Subcutaneous abdominal adipose tissue (tissue), 5 donors: Measurements from ENCODE around the gene EGF.

Experiments
- H3K27ac ChIP-seq: one replicate; pipeline ENCODE4 v1.7.0; 2013; ENCODE audit warnings: low read depth, mild to moderate bottlenecking, inconsistent platforms, low read length, moderate library complexity
- H3K27me3 ChIP-seq, 5 donors: one replicate each; pipeline ENCODE4 v1.7.0; 2013; ENCODE audit warnings: low read length in 5 of 5, inconsistent platforms in 1 of 5; ENCODE audit not compliant: control insufficient read depth in 5 of 5, insufficient read depth in 4 of 5
- H3K36me3 ChIP-seq, 5 donors: one replicate each; pipeline ENCODE4 v1.7.0; 2013; ENCODE audit warnings: low read length in 5 of 5; ENCODE audit not compliant: control insufficient read depth in 5 of 5, insufficient read depth in 5 of 5
- H3K4me1 ChIP-seq, 5 donors: one replicate each; pipeline ENCODE4 v1.7.0; 2013; ENCODE audit warnings: low read length in 5 of 5, mild to moderate bottlenecking in 3 of 5, moderate library complexity in 1 of 5; ENCODE audit not compliant: control insufficient read depth in 5 of 5, insufficient read depth in 5 of 5
- H3K4me3 ChIP-seq, 5 donors: one replicate each; pipeline ENCODE4 v1.7.0; 2013; ENCODE audit warnings: low read length in 5 of 5, low read depth in 1 of 5
- H3K9ac ChIP-seq, 5 donors: one replicate each; pipeline ENCODE4 v1.7.0; 2013; ENCODE audit warnings: low read length in 5 of 5, mild to moderate bottlenecking in 4 of 5, moderate library complexity in 3 of 5
- H3K9me3 ChIP-seq, 5 donors: one replicate each; pipeline ENCODE4 v1.7.0; 2013; ENCODE audit warnings: low read length in 5 of 5; ENCODE audit not compliant: control insufficient read depth in 5 of 5
- donor health status: healthy.
- donor health status: healthy.
- donor health status: healthy.
- donor health status: healthy.
- donor health status: healthy.

The EGF gene

DNA sequence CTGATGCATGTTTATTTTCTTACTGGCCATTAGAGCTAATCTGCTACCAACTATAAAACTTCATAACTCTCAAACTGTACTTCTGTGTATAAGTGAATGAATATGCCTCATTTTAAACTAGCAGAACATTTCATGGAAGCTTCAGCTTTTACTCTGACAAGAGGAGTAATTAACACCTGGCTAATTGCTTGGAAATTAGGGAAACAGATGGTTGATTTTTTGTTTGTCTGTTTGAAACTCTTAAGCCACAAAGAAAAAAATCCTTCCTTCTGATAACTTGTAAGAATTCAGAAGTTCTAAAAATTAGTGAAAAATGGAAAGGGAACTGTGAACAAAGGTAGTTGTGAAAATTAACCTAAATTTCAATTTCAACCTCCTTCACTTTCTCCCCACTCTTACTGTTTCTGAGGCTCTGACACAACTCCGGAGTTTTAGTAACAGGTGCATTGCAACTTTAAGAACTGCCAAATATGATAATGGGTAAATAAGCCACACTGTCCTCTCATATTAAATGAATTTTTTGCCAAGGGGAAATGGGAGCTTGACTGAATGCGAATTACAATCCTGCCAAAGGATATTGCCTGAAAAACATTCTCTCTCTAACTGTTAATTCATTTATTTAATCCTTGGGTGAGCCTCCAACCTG, 1.0 kb downstream of the EGF start:
- H3K9me3 ChIP-seq: no peaks in the 10 kb centered on the region
- H3K4me3 ChIP-seq: no peak overlapping the region
- H3K36me3 ChIP-seq: no peaks in the 10 kb centered on the region
- H3K9ac ChIP-seq: no peak overlapping the region
- no peak overlapping the region for H3K27ac ChIP-seq
- no peaks in the 10 kb centered on the region for H3K4me1 ChIP-seq
- H3K27me3 ChIP-seq: peaks cover 0 to 9% (median 3%) of the 10 kb centered on the region in 5 donors

- no peaks in the 10 kb centered on the region for H3K36me3 ChIP-seq
- no peak overlapping the region for H3K4me3 ChIP-seq
- H3K4me1 ChIP-seq: no peaks in the 10 kb centered on the region
- H3K9ac ChIP-seq: no peak overlapping the region
- H3K9me3 ChIP-seq: no peaks in the 10 kb centered on the region
- H3K27me3 ChIP-seq: peaks cover 0 to 9% (median 3%) of the 10 kb centered on the region in 5 donors
- no peak overlapping the region for H3K27ac ChIP-seq
Observed at GRCh38 chr4:109914322-109914721, 1.6 kb downstream of the EGF start.

DNA sequence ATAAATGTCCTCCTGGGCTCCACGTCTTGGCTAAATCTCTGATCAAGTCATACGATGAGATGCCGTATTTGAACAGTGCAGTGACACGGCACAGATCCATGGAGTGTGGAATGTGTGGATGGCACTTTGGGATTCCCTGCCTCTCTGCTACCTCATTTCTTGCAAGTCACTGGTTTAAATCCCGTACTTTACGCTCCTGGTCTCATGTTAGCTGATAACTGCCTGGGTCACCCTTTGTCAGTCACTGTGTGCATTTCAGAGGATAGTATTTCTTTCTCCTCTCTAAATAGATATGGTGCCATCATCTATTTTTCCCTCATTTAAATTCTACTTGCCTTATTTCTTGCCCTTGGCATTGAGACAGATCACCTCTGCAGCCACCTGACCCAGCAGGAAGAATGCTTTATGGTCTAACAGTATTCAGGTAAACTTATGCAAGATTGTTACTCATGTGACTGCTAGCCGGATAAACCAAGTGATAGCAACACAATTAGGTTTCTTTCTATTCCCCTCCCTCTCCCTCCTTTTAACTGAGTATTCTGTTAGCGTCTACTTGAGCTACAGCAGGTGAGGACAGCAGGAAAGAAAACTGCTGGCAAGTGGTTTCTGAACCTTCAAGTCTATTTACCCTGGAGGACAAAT, 2.8 kb downstream of the EGF start:
- H3K27ac ChIP-seq: no peak overlapping the region
- no peaks in the 10 kb centered on the region for H3K4me1 ChIP-seq
- no peak overlapping the region for H3K4me3 ChIP-seq
- no peak overlapping the region for H3K9ac ChIP-seq
- H3K9me3 ChIP-seq: no peaks in the 10 kb centered on the region
- H3K27me3 ChIP-seq: peaks cover 0 to 9% (median 3%) of the 10 kb centered on the region in 5 donors
- H3K36me3 ChIP-seq: no peaks in the 10 kb centered on the region

- Histone ChIP-seq H3K4me1 (no peaks in the 10 kb centered on the region), H3K27ac (no peak overlapping the region), H3K4me3 (no peak overlapping the region), H3K9ac (no peak overlapping the region), H3K27me3 (peaks cover 0 to 9% (median 3%) of the 10 kb centered on the region in 5 donors), H3K9me3 (no peaks in the 10 kb centered on the region), H3K36me3 (no peaks in the 10 kb centered on the region)
Observed at GRCh38 chr4:109916027-109916409, 3.3 kb downstream of the EGF start.

DNA sequence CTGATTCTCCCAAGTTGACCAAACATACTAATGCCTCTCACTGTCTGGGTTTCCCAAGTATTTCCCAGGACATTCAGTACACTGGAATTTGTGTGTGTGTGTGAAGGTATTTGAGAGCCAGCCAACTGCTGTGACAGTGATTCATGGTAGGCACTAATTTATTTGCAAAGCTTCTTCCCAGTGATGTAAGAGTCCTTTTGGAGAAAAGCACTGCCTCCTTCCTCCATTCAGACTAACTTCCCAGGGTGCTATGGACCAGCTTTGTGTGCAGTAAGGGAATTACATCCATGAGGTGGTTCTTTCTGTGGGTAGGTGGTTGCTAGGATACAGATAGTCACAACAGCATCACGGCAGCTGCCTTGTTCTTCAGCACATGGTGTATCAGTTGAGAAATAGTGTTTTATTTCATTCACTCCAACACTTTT, 8.7 kb downstream of the EGF start:
- Histone ChIP-seq H3K4me1 (no peaks in the 10 kb centered on the region), H3K27me3 (no peaks in the 10 kb centered on the region), H3K9ac (no peak overlapping the region), H3K27ac (no peak overlapping the region), H3K36me3 (no peaks in the 10 kb centered on the region), H3K9me3 (no peaks in the 10 kb centered on the region), H3K4me3 (no peak overlapping the region)

DNA sequence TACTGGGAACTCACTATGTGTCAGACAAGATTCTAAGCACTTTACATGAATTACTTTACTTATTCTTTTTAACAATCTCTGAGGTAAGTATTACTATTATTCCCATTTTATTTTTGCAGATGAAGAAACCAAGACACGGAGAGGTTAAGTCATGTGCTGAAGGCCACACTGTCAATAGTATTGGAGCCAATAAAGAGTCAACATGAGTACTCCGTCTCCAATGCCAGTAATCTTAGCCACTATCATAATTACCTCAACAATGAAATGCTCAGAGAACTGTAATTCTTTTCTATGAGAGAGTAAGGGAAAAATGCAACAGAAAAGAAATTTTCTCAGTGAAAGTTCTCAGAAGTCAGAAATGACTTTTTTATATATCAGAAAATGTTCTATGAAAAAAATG, 12.7 kb downstream of the EGF start:
- no peaks in the 10 kb centered on the region for H3K9me3 ChIP-seq
- H3K36me3 ChIP-seq: no peaks in the 10 kb centered on the region
- no peak overlapping the region for H3K9ac ChIP-seq
- H3K27me3 ChIP-seq: no peaks in the 10 kb centered on the region
- H3K4me3 ChIP-seq: no peak overlapping the region
- H3K27ac ChIP-seq: no peak overlapping the region
- H3K4me1 ChIP-seq: no peaks in the 10 kb centered on the region

DNA sequence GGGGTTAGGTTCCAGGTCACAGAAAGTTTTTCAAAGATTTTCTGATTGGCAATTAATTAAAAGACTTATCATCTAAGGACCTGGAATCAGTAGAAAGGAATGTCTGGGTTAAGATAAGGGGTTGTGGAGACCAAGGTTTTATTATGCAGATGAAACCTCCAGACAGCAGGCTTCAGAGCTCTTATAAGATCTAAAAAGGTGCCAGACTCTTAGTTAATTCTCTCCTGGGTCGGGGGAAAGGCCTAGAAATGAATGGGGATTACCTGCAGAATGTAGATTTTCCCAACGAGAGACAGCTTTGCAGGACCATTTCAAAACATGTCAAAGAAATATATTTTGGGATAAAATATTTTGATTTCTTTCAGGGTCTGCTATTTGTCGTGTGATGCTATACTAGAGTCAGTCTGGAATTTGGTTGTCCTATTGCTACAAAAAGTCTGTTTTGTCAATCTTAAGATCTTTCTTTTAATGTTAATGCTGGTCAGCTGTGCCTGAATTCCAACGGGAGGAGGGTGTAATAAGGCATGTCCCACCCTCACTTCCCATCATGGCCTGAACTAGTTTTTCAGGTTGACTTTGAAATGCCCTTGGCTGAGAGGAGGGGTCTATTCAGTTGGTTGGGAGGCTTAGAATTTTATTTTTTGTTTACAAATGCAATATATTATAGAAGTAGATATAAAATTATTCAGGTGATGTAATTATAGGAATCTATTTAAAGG, 15.8 kb downstream of the EGF start:
- Histone ChIP-seq H3K36me3 (no peaks in the 10 kb centered on the region), H3K27ac (no peak overlapping the region), H3K4me3 (no peak overlapping the region), H3K9ac (no peak overlapping the region), H3K27me3 (no peaks in the 10 kb centered on the region), H3K9me3 (no peaks in the 10 kb centered on the region), H3K4me1 (no peaks in the 10 kb centered on the region)

DNA sequence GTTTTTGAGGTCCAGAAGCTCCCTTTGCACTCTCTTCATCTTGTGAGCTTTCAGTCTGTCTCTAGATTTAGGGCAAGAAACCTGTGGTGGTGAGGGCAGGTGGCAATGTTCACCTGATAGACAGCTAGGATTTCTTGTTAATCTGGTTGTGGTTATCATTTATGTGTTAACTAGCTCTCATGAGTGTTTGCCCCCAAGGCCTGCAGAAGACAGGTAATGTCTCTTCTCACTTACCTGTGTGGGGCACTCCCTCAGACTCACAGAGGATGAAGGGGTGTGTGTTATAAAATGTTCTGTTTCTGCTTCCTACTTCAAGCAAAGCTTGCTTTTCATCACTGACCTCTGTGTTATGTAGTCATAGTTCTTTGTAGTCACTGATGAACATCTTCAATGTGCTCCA, 17.8 kb downstream of the EGF start:
- no peaks in the 10 kb centered on the region for H3K4me1 ChIP-seq
- H3K9me3 ChIP-seq: no peaks in the 10 kb centered on the region
- no peaks in the 10 kb centered on the region for H3K27me3 ChIP-seq
- no peak overlapping the region for H3K4me3 ChIP-seq
- no peak overlapping the region for H3K9ac ChIP-seq
- H3K36me3 ChIP-seq: no peaks in the 10 kb centered on the region
- H3K27ac ChIP-seq: no peak overlapping the region

DNA sequence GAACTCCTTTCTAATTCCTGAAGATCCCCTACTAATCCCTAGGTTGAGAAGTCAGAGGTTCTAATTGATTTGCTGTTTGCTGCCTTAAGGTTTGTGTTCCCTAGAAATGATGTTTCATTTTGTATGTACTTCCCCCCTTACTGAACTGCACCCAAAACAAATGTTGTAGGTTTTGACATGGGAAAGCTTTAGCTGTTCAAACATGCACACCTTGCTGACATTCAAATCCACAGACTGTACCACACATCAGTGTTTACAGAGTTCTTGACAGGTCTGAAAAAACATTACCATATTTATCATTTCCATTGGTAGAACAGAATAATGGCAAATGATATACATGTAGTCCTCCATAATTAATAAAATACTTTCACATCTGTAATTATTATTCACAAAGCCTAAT, 18.2 kb downstream of the EGF start:
- no peaks in the 10 kb centered on the region for H3K36me3 ChIP-seq
- H3K4me3 ChIP-seq: no peak overlapping the region
- H3K9me3 ChIP-seq: no peaks in the 10 kb centered on the region
- H3K27ac ChIP-seq: no peak overlapping the region
- H3K4me1 ChIP-seq: no peaks in the 10 kb centered on the region
- no peaks in the 10 kb centered on the region for H3K27me3 ChIP-seq
- H3K9ac ChIP-seq: no peak overlapping the region

- H3K27ac ChIP-seq: no peak overlapping the region
Observed at GRCh38 chr4:109931318-109931717, 18.6 kb downstream of the EGF start.

More at GRCh38 chr4:109931318-109931717, 18.6 kb downstream of the EGF start:
- H3K9me3 ChIP-seq: no peaks in the 10 kb centered on the region
- H3K4me1 ChIP-seq: no peaks in the 10 kb centered on the region
- H3K4me3 ChIP-seq: no peak overlapping the region
- H3K9ac ChIP-seq: no peak overlapping the region
- H3K27me3 ChIP-seq: no peaks in the 10 kb centered on the region
- H3K36me3 ChIP-seq: no peaks in the 10 kb centered on the region
